ENCODE data around the gene CAPN12. TPM values are rescaled to one million over a fixed set of nuclear protein-coding genes. Genes with fewer than 3 reads are reported as not detected.

The CAPN12 gene
- total RNA-seq, 1 experiment from 2014 or later, result 53.9 TPM

Other genes with a start within 250 kb of the CAPN12 start
- 0.36 TPM in 1 of 2 replicates, not detected in the other for gene MAP4K1, start 126.5 kb downstream of the CAPN12 start, total RNA-seq (2014; rRNA removed; shearing (Covaris generic))
- gene EIF3K, start 125.3 kb downstream of the CAPN12 start, total RNA-seq (2014; rRNA removed; shearing (Covaris generic)), result 724 and 815 TPM in 2 replicates
- 1,009 and 1,083 TPM in 2 replicates for gene ACTN4, start 96.8 kb downstream of the CAPN12 start, total RNA-seq (2014; rRNA removed; shearing (Covaris generic))
- gene LGALS7, start 29.0 kb upstream of the CAPN12 start, total RNA-seq (2014; rRNA removed; shearing (Covaris generic)), result 1.5 TPM in 1 of 2 replicates, not detected in the other
- gene LGALS7B, start 44.7 kb upstream of the CAPN12 start, total RNA-seq (2014; rRNA removed; shearing (Covaris generic)), result 6.0 TPM in 1 of 2 replicates, not detected in the other
- gene LGALS4, start 68.5 kb upstream of the CAPN12 start, total RNA-seq (2014; rRNA removed; shearing (Covaris generic)), result 959 and 1,005 TPM in 2 replicates
- gene ECH1, start 87.3 kb upstream of the CAPN12 start, total RNA-seq (2014; rRNA removed; shearing (Covaris generic)), result 252 and 285 TPM in 2 replicates
- 389 and 434 TPM in 2 replicates for gene HNRNPL, start 105.5 kb upstream of the CAPN12 start, total RNA-seq (2014; rRNA removed; shearing (Covaris generic))
- gene RINL, start 133.8 kb upstream of the CAPN12 start, total RNA-seq (2014; rRNA removed; shearing (Covaris generic)), result 8.6 and 13.1 TPM in 2 replicates
- 69.8 and 86.7 TPM in 2 replicates for gene SIRT2, start 155.1 kb upstream of the CAPN12 start, total RNA-seq (2014; rRNA removed; shearing (Covaris generic))
- 101 and 106 TPM in 2 replicates for gene NFKBIB, start 155.5 kb upstream of the CAPN12 start, total RNA-seq (2014; rRNA removed; shearing (Covaris generic))
- gene CCER2, start 167.7 kb upstream of the CAPN12 start, total RNA-seq (2014; rRNA removed; shearing (Covaris generic)), result 0.16 TPM in 1 of 2 replicates, not detected in the other
- 100 and 110 TPM in 2 replicates for gene SARS2, start 186.3 kb upstream of the CAPN12 start, total RNA-seq (2014; rRNA removed; shearing (Covaris generic))
- gene MRPS12, start 186.5 kb upstream of the CAPN12 start, total RNA-seq (2014; rRNA removed; shearing (Covaris generic)), result 350 and 367 TPM in 2 replicates
- not detected in 2 replicates for gene FBXO17, start 231.3 kb upstream of the CAPN12 start, total RNA-seq (2014; rRNA removed; shearing (Covaris generic))

Data from HT-29 (cell line).